Measurements from ENCODE around the gene KCNK7.

Gene KCNK7

DNA sequence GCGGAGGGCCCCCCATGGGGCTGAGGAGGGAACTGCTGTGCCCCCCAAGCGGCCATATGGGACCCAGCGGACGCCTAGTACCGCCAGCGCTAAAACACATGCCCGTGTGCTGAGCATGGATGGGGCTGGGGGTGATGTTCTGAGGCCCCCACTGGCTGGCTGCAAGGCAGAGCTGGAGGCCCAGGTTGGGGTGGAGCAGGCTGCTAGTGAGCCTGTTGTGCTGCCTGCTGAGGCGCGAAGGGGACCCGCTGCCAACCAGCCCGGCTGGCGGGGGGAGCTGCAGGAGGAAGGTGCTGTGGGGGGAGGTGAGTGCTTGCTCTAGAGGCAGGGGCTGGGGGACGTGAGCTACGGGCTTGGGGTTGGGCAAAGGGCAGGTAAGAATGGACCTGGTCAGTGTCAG lies 23.2 kb upstream of the KCNK7 start:
- no peak for TF ChIP-seq GLIS3 (CRISPR knock-in tag; IDR thresholded peaks at IDR 0.05)
- no peak for TF ChIP-seq ZNF565 (CRISPR knock-in tag; conservative IDR thresholded peaks at IDR 0.05; ENCODE audit: low read depth)
- no peak for ATAC-seq

DNA sequence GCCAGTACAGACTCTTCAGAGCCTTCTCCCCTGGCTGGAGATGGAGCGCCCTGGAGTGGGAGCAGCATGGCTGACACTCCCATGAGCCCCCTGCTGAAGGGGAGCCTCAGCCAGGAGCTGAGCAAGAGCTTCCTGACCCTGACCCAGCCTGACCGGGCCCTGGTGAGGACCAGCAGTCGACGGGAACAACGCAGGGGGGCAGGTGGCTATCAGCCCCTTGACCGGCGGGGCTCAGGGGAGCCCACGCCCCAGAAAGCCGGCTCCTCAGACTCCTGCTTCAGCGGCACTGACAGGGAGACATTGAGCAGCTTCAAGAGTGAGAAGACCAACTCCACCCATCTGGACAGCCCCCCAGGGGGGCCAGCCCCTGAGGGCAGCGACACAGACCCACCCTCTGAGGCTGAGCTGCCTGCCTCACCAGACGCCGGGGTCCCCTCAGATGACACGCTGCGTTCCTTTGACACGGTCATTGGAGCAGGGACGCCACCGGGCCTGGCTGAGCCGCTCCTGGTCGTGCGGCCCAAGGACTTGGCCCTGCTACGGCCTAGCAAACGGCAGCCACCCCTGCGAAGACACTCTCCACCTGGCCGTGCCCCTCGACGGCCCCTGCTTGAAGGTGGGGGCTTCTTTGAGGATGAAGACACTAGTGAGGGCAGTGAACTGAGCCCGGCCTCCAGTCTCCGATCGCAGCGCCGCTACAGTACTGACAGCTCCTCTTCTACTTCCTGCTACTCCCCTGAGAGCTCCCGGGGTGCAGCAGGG lies 22.6 kb upstream of the KCNK7 start:
- TF ChIP-seq ZC3H10 (CRISPR knock-in tag; IDR thresholded peaks at IDR 0.05) = no peak
- TF ChIP-seq SNAI2 (CRISPR knock-in tag; IDR thresholded peaks at IDR 0.05) = no peak
- no peak for TF ChIP-seq ZFP3 (CRISPR knock-in tag; IDR thresholded peaks at IDR 0.05)
- TF ChIP-seq ZNF8 (CRISPR knock-in tag; IDR thresholded peaks at IDR 0.05) = no peak
- no peak for TF ChIP-seq RARB (CRISPR knock-in tag; IDR thresholded peaks at IDR 0.05)
- TF ChIP-seq, protein P1, sequence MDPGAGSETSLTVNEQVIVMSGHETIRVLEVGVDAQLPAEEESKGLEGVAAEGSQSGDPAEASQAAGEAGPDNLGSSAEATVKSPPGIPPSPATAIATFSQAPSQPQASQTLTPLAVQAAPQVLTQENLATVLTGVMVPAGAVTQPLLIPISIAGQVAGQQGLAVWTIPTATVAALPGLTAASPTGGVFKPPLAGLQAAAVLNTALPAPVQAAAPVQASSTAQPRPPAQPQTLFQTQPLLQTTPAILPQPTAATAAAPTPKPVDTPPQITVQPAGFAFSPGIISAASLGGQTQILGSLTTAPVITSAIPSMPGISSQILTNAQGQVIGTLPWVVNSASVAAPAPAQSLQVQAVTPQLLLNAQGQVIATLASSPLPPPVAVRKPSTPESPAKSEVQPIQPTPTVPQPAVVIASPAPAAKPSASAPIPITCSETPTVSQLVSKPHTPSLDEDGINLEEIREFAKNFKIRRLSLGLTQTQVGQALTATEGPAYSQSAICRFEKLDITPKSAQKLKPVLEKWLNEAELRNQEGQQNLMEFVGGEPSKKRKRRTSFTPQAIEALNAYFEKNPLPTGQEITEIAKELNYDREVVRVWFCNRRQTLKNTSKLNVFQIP (CRISPR knock-in tag; IDR thresholded peaks at IDR 0.05; ENCODE audit: borderline replicate concordance, low read depth) = no peak
- no peak for TF ChIP-seq ARNTL (CRISPR knock-in tag; IDR thresholded peaks at IDR 0.05; ENCODE audit: borderline replicate concordance, low read depth)
- no peak for TF ChIP-seq CSDC2 (CRISPR knock-in tag; IDR thresholded peaks at IDR 0.05)
- no peak for TF ChIP-seq GLIS3 (CRISPR knock-in tag; IDR thresholded peaks at IDR 0.05)
- no peak for TF ChIP-seq BACH2 (CRISPR knock-in tag; IDR thresholded peaks at IDR 0.05; ENCODE audit: borderline replicate concordance)
- no peak for TF ChIP-seq ZNF565 (CRISPR knock-in tag; conservative IDR thresholded peaks at IDR 0.05; ENCODE audit: low read depth)
- no peak for TF ChIP-seq TOX (CRISPR knock-in tag; IDR thresholded peaks at IDR 0.05; ENCODE audit: borderline replicate concordance)
- no peak for TF ChIP-seq ESRRG (CRISPR knock-in tag; IDR thresholded peaks at IDR 0.05)
- TF ChIP-seq PPARA (CRISPR knock-in tag; IDR thresholded peaks at IDR 0.05; ENCODE audit: borderline replicate concordance) = no peak
- ATAC-seq = no peak

DNA sequence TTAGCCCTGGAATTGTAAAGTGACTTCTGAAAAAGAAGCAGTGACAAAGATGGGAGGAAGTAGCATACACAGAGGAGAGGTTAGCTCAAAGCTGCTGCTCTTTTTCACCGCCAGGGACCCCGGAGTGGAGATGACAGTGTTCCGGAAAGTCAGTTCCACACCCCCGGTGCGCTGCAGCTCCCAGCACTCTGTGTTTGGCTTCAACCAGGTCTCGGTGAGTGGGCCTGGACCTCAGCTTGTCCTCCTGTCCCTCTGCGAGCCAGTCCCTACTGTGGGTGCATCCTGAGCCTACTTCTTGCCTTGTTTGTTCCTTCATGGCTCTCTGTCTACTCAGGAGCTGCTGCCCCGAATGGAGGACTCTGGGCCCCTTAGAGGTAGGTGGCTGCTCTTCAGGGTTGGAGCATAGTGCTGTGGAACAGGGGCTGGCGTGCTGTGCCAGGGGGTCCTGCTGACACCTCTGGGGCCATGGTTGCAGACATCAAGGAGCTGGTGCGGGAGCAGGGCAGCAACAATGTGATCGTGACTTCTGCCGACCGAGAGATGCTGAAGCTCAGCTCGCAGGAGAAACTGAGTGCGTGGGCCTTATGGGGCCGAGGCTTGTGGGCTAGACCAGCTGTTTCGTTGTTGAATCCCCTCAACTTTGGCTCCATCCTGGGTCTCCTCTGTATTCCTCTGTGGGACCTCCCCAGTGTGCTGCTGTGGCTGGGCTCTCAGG lies 21.7 kb upstream of the KCNK7 start:
- no peak for ATAC-seq
- TF ChIP-seq ZNF565 (CRISPR knock-in tag; conservative IDR thresholded peaks at IDR 0.05; ENCODE audit: low read depth) (no peak), TOX (CRISPR knock-in tag; IDR thresholded peaks at IDR 0.05; ENCODE audit: borderline replicate concordance) (no peak), PPARA (CRISPR knock-in tag; IDR thresholded peaks at IDR 0.05; ENCODE audit: borderline replicate concordance) (no peak)

DNA sequence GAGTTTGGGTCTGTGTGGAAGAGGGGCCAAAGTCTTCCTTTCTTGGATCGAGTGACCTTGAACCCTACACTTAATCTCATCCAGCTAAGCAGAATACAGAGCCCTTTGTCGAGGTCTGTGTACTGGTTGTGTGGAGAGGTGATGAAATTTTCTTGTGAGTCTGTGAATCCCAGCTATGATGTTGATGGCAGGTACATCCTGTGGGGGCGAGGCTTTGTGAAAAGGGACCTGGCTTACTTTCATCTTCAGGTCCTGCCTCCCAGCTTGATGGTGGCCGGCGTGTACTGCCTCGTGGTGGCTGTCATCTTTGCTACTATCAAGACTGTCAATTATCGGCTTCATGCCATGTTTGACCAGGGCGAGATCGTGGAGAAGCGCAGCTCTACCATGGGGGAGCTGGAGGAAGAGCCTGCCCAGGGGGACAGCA lies 21.0 kb upstream of the KCNK7 start:
- TF ChIP-seq ZNF8 (CRISPR knock-in tag; IDR thresholded peaks at IDR 0.05) (no peak), ZNF565 (CRISPR knock-in tag; conservative IDR thresholded peaks at IDR 0.05; ENCODE audit: low read depth) (no peak), ISL1 (CRISPR knock-in tag; IDR thresholded peaks at IDR 0.05) (no peak), PPARA (CRISPR knock-in tag; IDR thresholded peaks at IDR 0.05; ENCODE audit: borderline replicate concordance) (no peak), GLIS3 (CRISPR knock-in tag; IDR thresholded peaks at IDR 0.05) (no peak), ZC3H10 (CRISPR knock-in tag; IDR thresholded peaks at IDR 0.05) (no peak), ARNTL (CRISPR knock-in tag; IDR thresholded peaks at IDR 0.05; ENCODE audit: borderline replicate concordance, low read depth) (no peak), ESRRG (CRISPR knock-in tag; IDR thresholded peaks at IDR 0.05) (no peak), CSDC2 (CRISPR knock-in tag; IDR thresholded peaks at IDR 0.05) (no peak), TCF4 (CRISPR knock-in tag; IDR thresholded peaks at IDR 0.05; ENCODE audit: borderline replicate concordance) (no peak)
- TF ChIP-seq, protein P2, sequence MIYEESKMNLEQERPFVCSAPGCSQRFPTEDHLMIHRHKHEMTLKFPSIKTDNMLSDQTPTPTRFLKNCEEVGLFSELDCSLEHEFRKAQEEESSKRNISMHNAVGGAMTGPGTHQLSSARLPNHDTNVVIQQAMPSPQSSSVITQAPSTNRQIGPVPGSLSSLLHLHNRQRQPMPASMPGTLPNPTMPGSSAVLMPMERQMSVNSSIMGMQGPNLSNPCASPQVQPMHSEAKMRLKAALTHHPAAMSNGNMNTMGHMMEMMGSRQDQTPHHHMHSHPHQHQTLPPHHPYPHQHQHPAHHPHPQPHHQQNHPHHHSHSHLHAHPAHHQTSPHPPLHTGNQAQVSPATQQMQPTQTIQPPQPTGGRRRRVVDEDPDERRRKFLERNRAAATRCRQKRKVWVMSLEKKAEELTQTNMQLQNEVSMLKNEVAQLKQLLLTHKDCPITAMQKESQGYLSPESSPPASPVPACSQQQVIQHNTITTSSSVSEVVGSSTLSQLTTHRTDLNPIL (CRISPR knock-in tag; IDR thresholded peaks at IDR 0.05; ENCODE audit: low read depth) = no peak
- ATAC-seq = no peak

DNA sequence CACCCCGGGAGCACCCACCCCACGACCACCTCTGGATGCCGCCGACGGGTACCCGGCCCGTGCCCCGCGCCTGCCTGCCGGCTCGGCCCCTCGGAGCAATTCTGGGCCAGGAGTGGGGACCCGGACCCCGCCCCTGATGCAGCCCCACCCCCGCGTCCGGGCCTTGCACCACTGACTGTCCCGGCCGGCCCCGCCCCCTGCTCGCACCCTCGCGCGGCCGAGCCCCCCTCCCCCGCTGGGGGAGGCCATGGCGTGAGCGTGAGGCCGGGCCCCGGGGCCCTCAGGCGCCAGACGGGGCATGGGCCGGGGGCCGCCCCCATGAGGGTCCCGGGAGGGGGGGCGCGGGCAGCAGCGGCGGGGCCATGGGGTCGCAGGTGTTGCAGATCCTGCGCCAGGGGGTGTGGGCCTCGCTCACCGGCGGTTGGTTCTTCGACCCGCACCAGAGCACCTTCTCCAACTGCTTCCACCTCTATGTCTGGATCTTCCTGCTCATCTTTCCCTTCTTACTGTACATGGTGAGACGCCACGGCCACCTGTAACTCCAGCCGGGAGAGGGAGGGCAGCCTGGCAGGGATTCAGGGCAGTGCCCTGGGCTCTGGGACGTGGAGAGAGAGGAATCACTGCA lies 20.5 kb upstream of the KCNK7 start:
- ATAC-seq = no peak
- TF ChIP-seq BACH2 (CRISPR knock-in tag; IDR thresholded peaks at IDR 0.05; ENCODE audit: borderline replicate concordance) (no peak), ISL1 (CRISPR knock-in tag; IDR thresholded peaks at IDR 0.05) (no peak), ZNF565 (CRISPR knock-in tag; conservative IDR thresholded peaks at IDR 0.05; ENCODE audit: low read depth) (no peak), ZFP3 (CRISPR knock-in tag; IDR thresholded peaks at IDR 0.05) (no peak), OSR1 (CRISPR knock-in tag; IDR thresholded peaks at IDR 0.05) (no peak), TOX (CRISPR knock-in tag; IDR thresholded peaks at IDR 0.05; ENCODE audit: borderline replicate concordance) (no peak), ESRRG (CRISPR knock-in tag; IDR thresholded peaks at IDR 0.05) (no peak)
- TF ChIP-seq, protein P2 (CRISPR knock-in tag; IDR thresholded peaks at IDR 0.05; ENCODE audit: low read depth) = no peak
- TF ChIP-seq, protein P3, sequence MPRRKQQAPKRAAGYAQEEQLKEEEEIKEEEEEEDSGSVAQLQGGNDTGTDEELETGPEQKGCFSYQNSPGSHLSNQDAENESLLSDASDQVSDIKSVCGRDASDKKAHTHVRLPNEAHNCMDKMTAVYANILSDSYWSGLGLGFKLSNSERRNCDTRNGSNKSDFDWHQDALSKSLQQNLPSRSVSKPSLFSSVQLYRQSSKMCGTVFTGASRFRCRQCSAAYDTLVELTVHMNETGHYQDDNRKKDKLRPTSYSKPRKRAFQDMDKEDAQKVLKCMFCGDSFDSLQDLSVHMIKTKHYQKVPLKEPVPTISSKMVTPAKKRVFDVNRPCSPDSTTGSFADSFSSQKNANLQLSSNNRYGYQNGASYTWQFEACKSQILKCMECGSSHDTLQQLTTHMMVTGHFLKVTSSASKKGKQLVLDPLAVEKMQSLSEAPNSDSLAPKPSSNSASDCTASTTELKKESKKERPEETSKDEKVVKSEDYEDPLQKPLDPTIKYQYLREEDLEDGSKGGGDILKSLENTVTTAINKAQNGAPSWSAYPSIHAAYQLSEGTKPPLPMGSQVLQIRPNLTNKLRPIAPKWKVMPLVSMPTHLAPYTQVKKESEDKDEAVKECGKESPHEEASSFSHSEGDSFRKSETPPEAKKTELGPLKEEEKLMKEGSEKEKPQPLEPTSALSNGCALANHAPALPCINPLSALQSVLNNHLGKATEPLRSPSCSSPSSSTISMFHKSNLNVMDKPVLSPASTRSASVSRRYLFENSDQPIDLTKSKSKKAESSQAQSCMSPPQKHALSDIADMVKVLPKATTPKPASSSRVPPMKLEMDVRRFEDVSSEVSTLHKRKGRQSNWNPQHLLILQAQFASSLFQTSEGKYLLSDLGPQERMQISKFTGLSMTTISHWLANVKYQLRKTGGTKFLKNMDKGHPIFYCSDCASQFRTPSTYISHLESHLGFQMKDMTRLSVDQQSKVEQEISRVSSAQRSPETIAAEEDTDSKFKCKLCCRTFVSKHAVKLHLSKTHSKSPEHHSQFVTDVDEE (CRISPR knock-in tag; IDR thresholded peaks at IDR 0.05) = no peak
- TF ChIP-seq, protein P1 (CRISPR knock-in tag; IDR thresholded peaks at IDR 0.05; ENCODE audit: borderline replicate concordance, low read depth) = no peak

All from SK-N-SH treated with all-trans-retinoic acid at 6 μM for 48 hours (cell line).